ENCODE measurements around the gene ZBTB26.

Gene ZBTB26

GRCh38 chr9:122931226-122932121, at the start of gene ZBTB26:
TSS of gene ZBTB26 (minus strand) at chr9:122931512. CDS start at chr9:122919934, 11,578 bp downstream.
- peak; percentile 96 for DNase-seq (ENCODE audit: low read depth)

GRCh38 chr9:122978601-122979000, 47.3 kb upstream of the ZBTB26 start:
- peak; percentile 27 for DNase-seq (ENCODE audit: low read depth)

GRCh38 chr9:122975196-122975595, 43.9 kb upstream of the ZBTB26 start:
- no peak for DNase-seq (ENCODE audit: low read depth)

GRCh38 chr9:122961139-122961538, 29.8 kb upstream of the ZBTB26 start:
- DNase-seq (ENCODE audit: low read depth): no peak

GRCh38 chr9:122955961-122956360, 24.6 kb upstream of the ZBTB26 start:
- DNase-seq (ENCODE audit: low read depth): no peak

GRCh38 chr9:122954253-122954691, 23.0 kb upstream of the ZBTB26 start:
- DNase-seq (ENCODE audit: low read depth): peak; percentile 62

GRCh38 chr9:122951056-122951455, 19.7 kb upstream of the ZBTB26 start:
- DNase-seq (ENCODE audit: low read depth): no peak

- DNase-seq (ENCODE audit: low read depth): no peak
Measured at GRCh38 chr9:122950263-122950662, 19.0 kb upstream of the ZBTB26 start.

GRCh38 chr9:122949696-122950095, 18.4 kb upstream of the ZBTB26 start:
- DNase-seq (ENCODE audit: low read depth): peak; percentile 11

- no peak for DNase-seq (ENCODE audit: low read depth)
Measured at GRCh38 chr9:122948313-122948712, 17.0 kb upstream of the ZBTB26 start.

GRCh38 chr9:122946461-122947005, 15.2 kb upstream of the ZBTB26 start:
- no peak for DNase-seq (ENCODE audit: low read depth)

- DNase-seq (ENCODE audit: low read depth): peak; percentile 11
Measured at GRCh38 chr9:122944960-122945888, 13.9 kb upstream of the ZBTB26 start.

GRCh38 chr9:122941582-122942234, 10.4 kb upstream of the ZBTB26 start:
- peak; percentile 73 for DNase-seq (ENCODE audit: low read depth)

- DNase-seq (ENCODE audit: low read depth): peak; percentile 99
Measured at GRCh38 chr9:122940749-122941581, 9.7 kb upstream of the ZBTB26 start, which contains the start of gene RABGAP1. TSS of gene RABGAP1 (plus strand) at chr9:122941020. CDS start at chr9:122957060, 16,040 bp downstream.

GRCh38 chr9:122940454-122940748, 9.1 kb upstream of the ZBTB26 start:
- no peak for DNase-seq (ENCODE audit: low read depth)

GRCh38 chr9:122939601-122940000, 8.3 kb upstream of the ZBTB26 start:
- no peak for DNase-seq (ENCODE audit: low read depth)

- no peak for DNase-seq (ENCODE audit: low read depth)
Measured at GRCh38 chr9:122936883-122937282, 5.6 kb upstream of the ZBTB26 start.

GRCh38 chr9:122936464-122936863, 5.2 kb upstream of the ZBTB26 start:
- no peak for DNase-seq (ENCODE audit: low read depth)

GRCh38 chr9:122930541-122931225, 629 bp downstream of the ZBTB26 start:
- DNase-seq (ENCODE audit: low read depth): peak; percentile 6

- DNase-seq (ENCODE audit: low read depth): no peak
Measured at GRCh38 chr9:122929796-122930354, 1.4 kb downstream of the ZBTB26 start.
